ENCODE measurements around the gene ABHD2.

The ABHD2 gene

GRCh38 chr15:89197503-89197971 is 109.3 kb downstream of the ABHD2 start:
- no peak overlapping the region for H3K4me3 ChIP-seq (ENCODE audit: low read length)
- DNase-seq (ENCODE audit: low read depth), result peak; percentile 81
- no peak for TF ChIP-seq CTCF (IDR thresholded peaks at IDR 0.05; ENCODE audit: insufficient read depth, low read depth, low read length, missing control alignments)

- TF ChIP-seq CTCF (IDR thresholded peaks at IDR 0.05; ENCODE audit: insufficient read depth, low read depth, low read length, missing control alignments), result no peak
- no peak overlapping the region for H3K4me3 ChIP-seq (ENCODE audit: low read length)
- DNase-seq (ENCODE audit: low read depth), result no peak
Observed at GRCh38 chr15:89198196-89198595, 109.9 kb downstream of the ABHD2 start.

GRCh38 chr15:89198934-89199333 is 110.7 kb downstream of the ABHD2 start:
- TF ChIP-seq CTCF (IDR thresholded peaks at IDR 0.05; ENCODE audit: insufficient read depth, low read depth, low read length, missing control alignments), result no peak
- no peak overlapping the region for H3K4me3 ChIP-seq (ENCODE audit: low read length)
- DNase-seq (ENCODE audit: low read depth), result no peak

- DNase-seq (ENCODE audit: low read depth), result no peak
- no peak overlapping the region for H3K4me3 ChIP-seq (ENCODE audit: low read length)
- TF ChIP-seq CTCF (IDR thresholded peaks at IDR 0.05; ENCODE audit: insufficient read depth, low read depth, low read length, missing control alignments), result no peak
Observed at GRCh38 chr15:89199746-89200145, 111.5 kb downstream of the ABHD2 start.

- no peak overlapping the region for H3K4me3 ChIP-seq (ENCODE audit: low read length)
- TF ChIP-seq CTCF (IDR thresholded peaks at IDR 0.05; ENCODE audit: insufficient read depth, low read depth, low read length, missing control alignments), result no peak
- no peak for DNase-seq (ENCODE audit: low read depth)
Observed at GRCh38 chr15:89200182-89200581, 111.9 kb downstream of the ABHD2 start.

- DNase-seq (ENCODE audit: low read depth), result no peak
- no peak overlapping the region for H3K4me3 ChIP-seq (ENCODE audit: low read length)
- no peak for TF ChIP-seq CTCF (IDR thresholded peaks at IDR 0.05; ENCODE audit: insufficient read depth, low read depth, low read length, missing control alignments)
Observed at GRCh38 chr15:89201465-89202005, 113.3 kb downstream of the ABHD2 start.

GRCh38 chr15:89203705-89204273 is 115.5 kb downstream of the ABHD2 start:
- DNase-seq (ENCODE audit: low read depth), result no peak
- H3K4me3 ChIP-seq (ENCODE audit: low read length), result no peak overlapping the region
- TF ChIP-seq CTCF (IDR thresholded peaks at IDR 0.05; ENCODE audit: insufficient read depth, low read depth, low read length, missing control alignments), result no peak
